Activated naive CD8-positive, alpha-beta T cell treated with anti-CD3 and anti-CD28 coated beads for 36 hours (primary cell): ENCODE data around the gene ARF3. TPM values are rescaled to one million over a fixed set of nuclear protein-coding genes. Genes with fewer than 3 reads are reported as not detected.
"Not testable (repeated sequence)": the region's sequence is repeated elsewhere in the genome, so short reads cannot be mapped to it uniquely, and the experiment has no call there.

Experiments used
- DNase-seq: peaks from one replicate; pipeline ENCODE4 v3.0.0; 2021
- H3K27ac Mint-ChIP-seq: one replicate; pipeline ENCODE4 v1.8.0; 2022; ENCODE audit warnings: mild to moderate bottlenecking, moderate library complexity, mixed read lengths
- H3K27me3 Mint-ChIP-seq: one replicate; pipeline ENCODE4 v1.8.0; 2022; ENCODE audit warnings: mild to moderate bottlenecking, mixed read lengths
- H3K36me3 Mint-ChIP-seq: one replicate; pipeline ENCODE4 v1.8.0; 2021; ENCODE audit warnings: mild to moderate bottlenecking, mixed read lengths
- H3K4me1 Mint-ChIP-seq: one replicate; pipeline ENCODE4 v1.8.0; 2021; ENCODE audit warnings: mixed read lengths
- H3K4me3 Mint-ChIP-seq: one replicate; pipeline ENCODE4 v1.8.0; 2022; ENCODE audit warnings: mild to moderate bottlenecking, moderate library complexity, mixed read lengths
- H3K9me3 Mint-ChIP-seq: one replicate; pipeline ENCODE4 v1.8.0; 2022; ENCODE audit warnings: mixed read lengths
- total RNA-seq, 2 experiments: library from RNA; stranded (reverse); gene quantifications; one replicate each; pipeline ENCODE4 v1.2.3, GENCODE V29; 2021

The ARF3 gene
- total RNA-seq, 2 experiments from 2014 or later: 81.8 to 82.5 TPM

GRCh38 chr12:48933664-48934311, 23.5 kb downstream of the ARF3 start:
- H3K27ac Mint-ChIP-seq: no peak overlapping the region
- H3K27me3 Mint-ChIP-seq: no peaks in the 10 kb centered on the region
- no peak overlapping the region for H3K4me3 Mint-ChIP-seq
- H3K4me1 Mint-ChIP-seq: peaks cover 10% of the 10 kb centered on the region
- peaks cover 23% of the 10 kb centered on the region for H3K36me3 Mint-ChIP-seq
- no peaks in the 10 kb centered on the region for H3K9me3 Mint-ChIP-seq
- no peak for DNase-seq

GRCh38 chr12:48932878-48933277, 24.4 kb downstream of the ARF3 start:
- Mint-ChIP-seq H3K4me1 (peaks cover 10% of the 10 kb centered on the region), H3K9me3 (no peaks in the 10 kb centered on the region), H3K27ac (no peak overlapping the region), H3K27me3 (no peaks in the 10 kb centered on the region), H3K36me3 (peaks cover 23% of the 10 kb centered on the region), H3K4me3 (no peak overlapping the region)
- DNase-seq: no peak

GRCh38 chr12:48930475-48930874, 26.8 kb downstream of the ARF3 start:
- no peaks in the 10 kb centered on the region for H3K9me3 Mint-ChIP-seq
- H3K27me3 Mint-ChIP-seq: no peaks in the 10 kb centered on the region
- DNase-seq: no peak
- H3K4me1 Mint-ChIP-seq: peaks cover 19% of the 10 kb centered on the region
- H3K36me3 Mint-ChIP-seq: peaks cover 26% of the 10 kb centered on the region
- no peak overlapping the region for H3K27ac Mint-ChIP-seq
- H3K4me3 Mint-ChIP-seq: no peak overlapping the region

- no peak overlapping the region for H3K4me3 Mint-ChIP-seq
- DNase-seq: no peak
- no peaks in the 10 kb centered on the region for H3K9me3 Mint-ChIP-seq
- H3K27ac Mint-ChIP-seq: no peak overlapping the region
- H3K4me1 Mint-ChIP-seq: peaks cover 20% of the 10 kb centered on the region
- H3K36me3 Mint-ChIP-seq: peaks cover 26% of the 10 kb centered on the region
- no peaks in the 10 kb centered on the region for H3K27me3 Mint-ChIP-seq
Observed at GRCh38 chr12:48929551-48929950, 27.7 kb downstream of the ARF3 start.

- Mint-ChIP-seq H3K9me3 (no peaks in the 10 kb centered on the region), H3K27me3 (no peaks in the 10 kb centered on the region), H3K4me1 (peaks cover 30% of the 10 kb centered on the region), H3K4me3 (no peak overlapping the region), H3K27ac (peak overlapping the region; percentile 34), H3K36me3 (peaks cover 37% of the 10 kb centered on the region)
- no peak for DNase-seq
Observed at GRCh38 chr12:48927261-48927660, 30.0 kb downstream of the ARF3 start.

GRCh38 chr12:48925304-48926011, 31.8 kb downstream of the ARF3 start, which contains the start of gene FKBP11:
Gene FKBP11, minus strand, starts transcription at chr12:48925492. Its CDS starts 64 bp downstream, at chr12:48925428.
- peak within 1 kb of the TSS; percentile 98 for H3K27ac Mint-ChIP-seq
- DNase-seq: peak; percentile 80
- no peaks in the 10 kb centered on the region for H3K9me3 Mint-ChIP-seq
- peak within 1 kb of the TSS; percentile 93 for H3K4me3 Mint-ChIP-seq
- peaks cover 48% of the 10 kb centered on the region for H3K36me3 Mint-ChIP-seq
- H3K4me1 Mint-ChIP-seq: peaks cover 45% of the 10 kb centered on the region
- H3K27me3 Mint-ChIP-seq: no peaks in the 10 kb centered on the region

- peaks cover 47% of the 10 kb centered on the region for H3K36me3 Mint-ChIP-seq
- peak overlapping the region; percentile 98 for H3K27ac Mint-ChIP-seq
- DNase-seq: peak; percentile 82
- peak overlapping the region; percentile 93 for H3K4me3 Mint-ChIP-seq
- no peaks in the 10 kb centered on the region for H3K9me3 Mint-ChIP-seq
- peaks cover 45% of the 10 kb centered on the region for H3K4me1 Mint-ChIP-seq
- no peaks in the 10 kb centered on the region for H3K27me3 Mint-ChIP-seq
Observed at GRCh38 chr12:48924617-48925303, 32.5 kb downstream of the ARF3 start.

- Mint-ChIP-seq H3K27me3 (no peaks in the 10 kb centered on the region), H3K4me3 (peak overlapping the region; percentile 93), H3K36me3 (peaks cover 42% of the 10 kb centered on the region), H3K9me3 (no peaks in the 10 kb centered on the region), H3K27ac (peak overlapping the region; percentile 98), H3K4me1 (peaks cover 51% of the 10 kb centered on the region)
- DNase-seq: no peak
Observed at GRCh38 chr12:48923117-48923516, 34.2 kb downstream of the ARF3 start.

- no peaks in the 10 kb centered on the region for H3K27me3 Mint-ChIP-seq
- H3K4me3 Mint-ChIP-seq: peak overlapping the region; percentile 52
- peaks cover 36% of the 10 kb centered on the region for H3K4me1 Mint-ChIP-seq
- peaks cover 21% of the 10 kb centered on the region for H3K36me3 Mint-ChIP-seq
- H3K27ac Mint-ChIP-seq: peak overlapping the region; percentile 81
- DNase-seq: no peak
- H3K9me3 Mint-ChIP-seq: no peaks in the 10 kb centered on the region
Observed at GRCh38 chr12:48917857-48918537, 39.3 kb downstream of the ARF3 start.

GRCh38 chr12:48910196-48910595, 47.1 kb downstream of the ARF3 start:
- Mint-ChIP-seq H3K36me3 (no peaks in the 10 kb centered on the region), H3K27ac (no peak overlapping the region), H3K9me3 (no peaks in the 10 kb centered on the region), H3K4me1 (no peaks in the 10 kb centered on the region), H3K4me3 (no peak overlapping the region), H3K27me3 (no peaks in the 10 kb centered on the region)
- no peak for DNase-seq

- DNase-seq, H3K9me3 Mint-ChIP-seq, H3K4me1 Mint-ChIP-seq, H3K27ac Mint-ChIP-seq, H3K4me3 Mint-ChIP-seq, H3K36me3 Mint-ChIP-seq, H3K27me3 Mint-ChIP-seq: not testable (repeated sequence)
Observed at GRCh38 chr12:48909698-48910097, 47.6 kb downstream of the ARF3 start.

- no peaks in the 10 kb centered on the region for H3K9me3 Mint-ChIP-seq
- H3K4me3 Mint-ChIP-seq: no peak overlapping the region
- peaks cover 7% of the 10 kb centered on the region for H3K4me1 Mint-ChIP-seq
- no peaks in the 10 kb centered on the region for H3K27me3 Mint-ChIP-seq
- H3K27ac Mint-ChIP-seq: no peak overlapping the region
- no peaks in the 10 kb centered on the region for H3K36me3 Mint-ChIP-seq
- no peak for DNase-seq
Observed at GRCh38 chr12:48907245-48907644, 50.0 kb downstream of the ARF3 start.

- Mint-ChIP-seq H3K27me3 (no peaks in the 10 kb centered on the region), H3K36me3 (no peaks in the 10 kb centered on the region), H3K4me3 (peak overlapping the region; percentile 66), H3K4me1 (peaks cover 7% of the 10 kb centered on the region), H3K27ac (peak overlapping the region; percentile 48), H3K9me3 (no peaks in the 10 kb centered on the region)
- DNase-seq: peak; percentile 76
Observed at GRCh38 chr12:48903982-48904411, 53.3 kb downstream of the ARF3 start.

GRCh38 chr12:48903363-48903981, 53.8 kb downstream of the ARF3 start:
- peaks cover 3% of the 10 kb centered on the region for H3K27me3 Mint-ChIP-seq
- no peaks in the 10 kb centered on the region for H3K9me3 Mint-ChIP-seq
- no peak for DNase-seq
- peaks cover 7% of the 10 kb centered on the region for H3K4me1 Mint-ChIP-seq
- no peak overlapping the region for H3K27ac Mint-ChIP-seq
- H3K4me3 Mint-ChIP-seq: peak overlapping the region; percentile 74
- no peaks in the 10 kb centered on the region for H3K36me3 Mint-ChIP-seq
